ENCODE measurements around the gene NOTUM. TPM values are rescaled to one million over a fixed set of nuclear protein-coding genes. Genes with fewer than 3 reads are reported as not detected.

The NOTUM gene
- polyA plus RNA-seq, 3 donors = not detected

DNA sequence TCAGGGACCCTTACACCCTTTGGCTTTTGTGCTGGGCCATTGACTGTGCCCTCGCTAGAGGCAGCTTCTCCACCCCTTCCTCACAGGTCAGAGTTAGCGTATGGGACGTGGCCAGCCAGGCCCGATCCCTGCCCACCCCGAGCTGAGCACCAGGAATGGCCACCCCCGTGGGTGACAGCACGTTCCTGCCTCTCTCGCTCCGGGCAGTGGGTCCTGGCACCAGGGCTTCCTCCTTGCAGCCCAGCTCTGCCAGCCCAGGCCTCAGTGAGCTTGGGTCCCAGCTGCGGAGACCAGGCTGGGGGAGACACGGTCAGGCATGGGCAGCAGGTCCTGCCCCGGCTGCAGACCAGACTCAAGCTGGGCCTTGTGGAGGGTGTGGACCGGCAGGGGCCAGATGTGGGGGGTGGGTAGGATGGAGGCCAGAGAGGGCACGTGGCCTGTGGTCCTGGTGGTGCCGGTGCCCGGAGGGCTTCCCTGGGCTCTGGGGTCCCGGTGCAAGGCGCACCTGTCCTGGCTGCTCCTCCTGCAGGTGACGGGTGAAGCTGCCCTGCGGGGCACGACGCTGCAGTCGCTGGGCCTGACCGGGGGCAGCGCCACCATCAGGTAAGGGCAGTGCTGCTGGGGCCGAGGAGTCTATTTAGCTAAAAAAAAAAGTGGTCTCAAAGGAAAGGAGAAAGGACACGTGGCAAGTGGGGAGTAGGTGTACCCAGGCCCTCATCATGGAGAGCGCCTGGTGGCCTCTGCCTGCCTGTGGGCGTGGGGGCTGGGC, 34.7 kb upstream of the NOTUM start:
- no peak overlapping the region for H3K4me2 ChIP-seq (replicated peaks; ENCODE audit: extremely low read depth, low read length, poor library complexity, severe bottlenecking)
- no peaks in the 10 kb centered on the region for H3K27me3 ChIP-seq (ENCODE audit: control insufficient read depth in 2 of 2, insufficient read depth in 2 of 2, low read length in 2 of 2)
- H3K79me2 ChIP-seq (ENCODE audit: insufficient read depth, low read length) = no peaks in the 10 kb centered on the region
- H3K4me1 ChIP-seq (ENCODE audit: control insufficient read depth in 1 of 2, insufficient read depth in 2 of 2, low read length in 2 of 2) = no peaks in the 10 kb centered on the region
- no peak overlapping the region for H3K4me3 ChIP-seq (replicated peaks in 1 of 3; ENCODE audit: low read depth in 2 of 3, low read length in 3 of 3)
- no peak overlapping the region for H3K27ac ChIP-seq (ENCODE audit: low read depth in 1 of 2, low read length in 2 of 2)
- no peaks in the 10 kb centered on the region for H3K4me1 Mint-ChIP-seq
- no peak overlapping the region for H3K4me3 Mint-ChIP-seq
- 98% methylated on average over 28 of the region's 29 CpGs for WGBS (ENCODE audit: insufficient coverage)
- H3K27me3 Mint-ChIP-seq (ENCODE audit: low read depth in 3 of 3) = no peaks in the 10 kb centered on the region
- H4K20me1 ChIP-seq (ENCODE audit: insufficient read depth, low read length) = peaks cover 4% of the 10 kb centered on the region
- H3K9me3 ChIP-seq (replicated peaks in 1 of 2; ENCODE audit: control insufficient read depth in 1 of 2, insufficient read depth in 1 of 2, low read length in 2 of 2) = no peaks in the 10 kb centered on the region
- no peak overlapping the region for H2AFZ ChIP-seq (ENCODE audit: insufficient read depth, low read depth, low read length, poor library complexity, severe bottlenecking)
- H3K36me3 ChIP-seq (replicated peaks in 1 of 2; ENCODE audit: control insufficient read depth in 1 of 2, insufficient read depth in 2 of 2, low read length in 2 of 2) = peaks cover 16 to 32% of the 10 kb centered on the region in 2 donors
- DNase-seq = no peak
- TF ChIP-seq, protein P1, sequence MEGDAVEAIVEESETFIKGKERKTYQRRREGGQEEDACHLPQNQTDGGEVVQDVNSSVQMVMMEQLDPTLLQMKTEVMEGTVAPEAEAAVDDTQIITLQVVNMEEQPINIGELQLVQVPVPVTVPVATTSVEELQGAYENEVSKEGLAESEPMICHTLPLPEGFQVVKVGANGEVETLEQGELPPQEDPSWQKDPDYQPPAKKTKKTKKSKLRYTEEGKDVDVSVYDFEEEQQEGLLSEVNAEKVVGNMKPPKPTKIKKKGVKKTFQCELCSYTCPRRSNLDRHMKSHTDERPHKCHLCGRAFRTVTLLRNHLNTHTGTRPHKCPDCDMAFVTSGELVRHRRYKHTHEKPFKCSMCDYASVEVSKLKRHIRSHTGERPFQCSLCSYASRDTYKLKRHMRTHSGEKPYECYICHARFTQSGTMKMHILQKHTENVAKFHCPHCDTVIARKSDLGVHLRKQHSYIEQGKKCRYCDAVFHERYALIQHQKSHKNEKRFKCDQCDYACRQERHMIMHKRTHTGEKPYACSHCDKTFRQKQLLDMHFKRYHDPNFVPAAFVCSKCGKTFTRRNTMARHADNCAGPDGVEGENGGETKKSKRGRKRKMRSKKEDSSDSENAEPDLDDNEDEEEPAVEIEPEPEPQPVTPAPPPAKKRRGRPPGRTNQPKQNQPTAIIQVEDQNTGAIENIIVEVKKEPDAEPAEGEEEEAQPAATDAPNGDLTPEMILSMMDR (IDR thresholded peaks at IDR 0.05) = no peak
- peaks cover 0 to 2% (median 0%) of the 10 kb centered on the region in 7 donors for H3K9me3 Mint-ChIP-seq
- H3K36me3 Mint-ChIP-seq = peaks cover 19 to 52% of the 10 kb centered on the region in 2 donors
- H3K27ac Mint-ChIP-seq = no peak overlapping the region
- H3K9ac ChIP-seq (ENCODE audit: insufficient read depth, low read length, poor library complexity, severe bottlenecking) = no peak overlapping the region
- intact Hi-C loops (cut with micrococcal nuclease) = no loop called here

- DNase-seq = no peak
- H4K20me1 ChIP-seq (ENCODE audit: insufficient read depth, low read length) = peaks cover 4% of the 10 kb centered on the region
- Mint-ChIP-seq H3K27me3 (ENCODE audit: low read depth in 3 of 3) (no peaks in the 10 kb centered on the region), H3K36me3 (peaks cover 25 to 57% of the 10 kb centered on the region in 2 donors), H3K9me3 (peaks cover 0 to 2% (median 0%) of the 10 kb centered on the region in 7 donors), H3K27ac (no peak overlapping the region), H3K4me1 (no peaks in the 10 kb centered on the region), H3K4me3 (no peak overlapping the region)
- H3K4me1 ChIP-seq (ENCODE audit: control insufficient read depth in 1 of 2, insufficient read depth in 2 of 2, low read length in 2 of 2) = no peaks in the 10 kb centered on the region
- no peaks in the 10 kb centered on the region for H3K79me2 ChIP-seq (ENCODE audit: insufficient read depth, low read length)
- no peak overlapping the region for H3K9ac ChIP-seq (ENCODE audit: insufficient read depth, low read length, poor library complexity, severe bottlenecking)
- no peaks in the 10 kb centered on the region for H3K27me3 ChIP-seq (ENCODE audit: control insufficient read depth in 2 of 2, insufficient read depth in 2 of 2, low read length in 2 of 2)
- intact Hi-C loops (cut with micrococcal nuclease) = no loop called here
- H3K27ac ChIP-seq (ENCODE audit: low read depth in 1 of 2, low read length in 2 of 2) = no peak overlapping the region
- 99% methylated on average over 27 of the region's 39 CpGs for WGBS (ENCODE audit: insufficient coverage)
- no peaks in the 10 kb centered on the region for H3K9me3 ChIP-seq (replicated peaks in 1 of 2; ENCODE audit: control insufficient read depth in 1 of 2, insufficient read depth in 1 of 2, low read length in 2 of 2)
- H3K4me2 ChIP-seq (replicated peaks; ENCODE audit: extremely low read depth, low read length, poor library complexity, severe bottlenecking) = no peak overlapping the region
- H2AFZ ChIP-seq (ENCODE audit: insufficient read depth, low read depth, low read length, poor library complexity, severe bottlenecking) = no peak overlapping the region
- TF ChIP-seq, protein P1 (IDR thresholded peaks at IDR 0.05) = no peak
- no peak overlapping the region for H3K4me3 ChIP-seq (replicated peaks in 1 of 3; ENCODE audit: low read depth in 2 of 3, low read length in 3 of 3)
- peaks cover 19 to 39% of the 10 kb centered on the region in 2 donors for H3K36me3 ChIP-seq (replicated peaks in 1 of 2; ENCODE audit: control insufficient read depth in 1 of 2, insufficient read depth in 2 of 2, low read length in 2 of 2)
Observed at GRCh38 chr17:81994593-81995462, 33.8 kb upstream of the NOTUM start.

Data from CD14-positive monocyte (primary cell).